Measurements from ENCODE around the gene GRK5. TPM values are rescaled to one million over a fixed set of nuclear protein-coding genes. Genes with fewer than 3 reads are reported as not detected.
A peak's percentile ranks its signal among the peaks of the same experiment; 100 is the strongest.

The GRK5 gene
- total RNA-seq, 6 experiments from 2014 or later: 5.9 to 11.5 (median 7.9) TPM

DNA sequence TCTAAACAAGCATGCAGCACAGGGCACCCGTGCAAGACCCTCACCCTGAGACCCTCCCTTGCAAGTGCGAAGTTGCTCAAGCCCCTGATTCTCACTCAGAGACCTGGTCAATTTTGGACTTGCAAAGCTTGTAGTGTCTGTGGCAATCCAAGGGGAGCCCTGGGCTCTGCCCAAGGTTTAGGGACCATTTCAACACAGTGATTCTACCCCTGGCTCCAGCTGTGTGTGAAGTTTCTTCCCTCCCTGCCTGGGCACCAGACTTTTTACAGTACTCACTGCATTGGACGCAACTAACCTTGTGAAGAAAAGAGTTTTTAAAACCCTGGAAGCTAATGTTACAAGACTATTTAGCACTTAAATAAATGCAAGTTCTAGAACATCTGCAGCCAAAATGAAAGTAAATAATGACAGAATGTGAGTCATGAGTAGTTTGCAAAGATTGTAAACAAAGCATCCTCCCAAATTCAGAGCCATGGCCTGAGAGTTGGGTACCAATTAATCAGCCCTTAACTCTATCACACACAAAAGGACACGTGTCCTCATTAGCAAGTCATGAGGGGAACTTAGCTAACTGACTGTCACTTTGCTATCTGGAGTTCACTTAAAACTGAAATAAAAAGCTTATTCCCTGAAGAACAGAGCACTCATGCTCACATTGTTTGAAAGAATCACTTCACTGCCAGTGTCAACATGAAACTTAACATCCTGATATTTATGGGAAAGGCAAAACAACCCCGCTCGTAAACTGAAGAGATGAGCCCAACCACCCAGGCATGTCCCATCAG is 287.1 kb downstream of the GRK5 start:
- no peaks in the 10 kb centered on the region for H3K36me3 ChIP-seq
- no peaks in the 10 kb centered on the region for H3K9me3 ChIP-seq
- WGBS (ENCODE audit: insufficient coverage, low coverage, low lambda C conversion rate, missing lambda C conversion rate): 74% methylated on average over 5 of the region's 6 CpGs
- TF ChIP-seq CTCF (IDR thresholded peaks at IDR 0.05) (no peak), POLR2A (IDR thresholded peaks at IDR 0.05) (no peak)
- ATAC-seq: peak in 1 of 4 donors; percentile 65
- H3K27me3 ChIP-seq: no peaks in the 10 kb centered on the region
- no peak overlapping the region for H3K27ac ChIP-seq
- H3K4me1 ChIP-seq: no peaks in the 10 kb centered on the region
- no peak overlapping the region for H3K4me3 ChIP-seq
- intact Hi-C loops (cut with DNase I): no loop called here
- no peak for DNase-seq

- DNase-seq: no peak
- WGBS (ENCODE audit: insufficient coverage, low coverage, low lambda C conversion rate, missing lambda C conversion rate): 79% methylated on average over 4 of the region's 5 CpGs
- Histone ChIP-seq H3K9me3 (no peaks in the 10 kb centered on the region), H3K4me1 (no peaks in the 10 kb centered on the region), H3K36me3 (no peaks in the 10 kb centered on the region), H3K27ac (no peak overlapping the region), H3K27me3 (no peaks in the 10 kb centered on the region), H3K4me3 (no peak overlapping the region)
- intact Hi-C loops (cut with DNase I): no loop called here
- TF ChIP-seq POLR2A (IDR thresholded peaks at IDR 0.05) (no peak), CTCF (IDR thresholded peaks at IDR 0.05) (no peak)
- no peak for ATAC-seq
Measured at GRCh38 chr10:119495021-119495505, 287.7 kb downstream of the GRK5 start.

DNA sequence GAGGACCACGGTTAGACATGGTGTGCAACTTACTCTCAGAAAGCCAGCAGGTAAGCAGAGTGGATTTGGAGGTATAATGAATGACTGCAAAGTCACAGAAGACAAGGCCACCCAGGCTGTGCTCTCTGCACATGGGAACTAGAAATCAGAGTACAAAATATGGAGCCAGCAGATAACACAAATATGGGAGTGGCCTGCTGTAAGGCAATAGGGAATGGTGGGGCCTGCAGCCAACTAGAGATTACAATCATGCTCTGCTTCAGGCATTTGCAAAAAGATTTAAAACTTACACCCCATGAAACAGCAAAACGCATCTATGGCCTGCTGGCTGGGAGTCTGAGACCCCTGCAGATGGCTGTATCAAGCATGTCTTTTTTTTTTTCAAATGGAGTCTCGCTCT is 288.2 kb downstream of the GRK5 start:
- TF ChIP-seq POLR2A (IDR thresholded peaks at IDR 0.05): no peak
- TF ChIP-seq CTCF (IDR thresholded peaks at IDR 0.05): no peak
- intact Hi-C loops (cut with DNase I): no loop called here
- H3K27me3 ChIP-seq: no peaks in the 10 kb centered on the region
- no peaks in the 10 kb centered on the region for H3K9me3 ChIP-seq
- DNase-seq: no peak
- no peak for ATAC-seq
- H3K4me1 ChIP-seq: no peaks in the 10 kb centered on the region
- WGBS (ENCODE audit: insufficient coverage, low coverage, low lambda C conversion rate, missing lambda C conversion rate): 92% methylated on average over 2 of the region's 3 CpGs
- H3K27ac ChIP-seq: no peak overlapping the region
- no peaks in the 10 kb centered on the region for H3K36me3 ChIP-seq
- no peak overlapping the region for H3K4me3 ChIP-seq

DNA sequence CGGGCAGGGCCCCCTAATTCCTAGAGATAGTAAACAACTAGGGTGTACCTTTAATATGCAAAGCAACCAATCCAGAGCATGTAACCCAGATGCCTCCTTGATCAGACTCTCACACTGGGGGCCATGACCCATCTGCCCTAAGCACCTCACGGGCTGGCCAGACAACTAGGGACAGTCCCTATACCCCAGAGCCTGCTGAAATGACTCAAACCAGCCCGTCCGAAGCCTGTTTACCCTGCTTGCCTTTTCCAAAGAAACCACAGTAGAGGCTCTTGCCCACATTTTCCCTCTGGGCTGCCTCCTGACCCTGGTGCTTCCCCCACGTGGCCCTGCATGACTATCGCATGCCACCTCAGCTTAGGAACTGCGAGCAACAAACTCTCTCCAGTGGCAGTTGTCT is 288.9 kb downstream of the GRK5 start:
- ATAC-seq: no peak
- intact Hi-C loops (cut with DNase I): no loop called here
- H3K36me3 ChIP-seq: no peaks in the 10 kb centered on the region
- no peaks in the 10 kb centered on the region for H3K9me3 ChIP-seq
- 79% methylated on average over 4 of the region's 7 CpGs for WGBS (ENCODE audit: insufficient coverage, low coverage, low lambda C conversion rate, missing lambda C conversion rate)
- no peaks in the 10 kb centered on the region for H3K27me3 ChIP-seq
- no peak overlapping the region for H3K4me3 ChIP-seq
- H3K4me1 ChIP-seq: no peaks in the 10 kb centered on the region
- H3K27ac ChIP-seq: no peak overlapping the region
- no peak for TF ChIP-seq CTCF (IDR thresholded peaks at IDR 0.05)
- no peak for TF ChIP-seq POLR2A (IDR thresholded peaks at IDR 0.05)
- no peak for DNase-seq

All from right lobe of liver (tissue), 6 donors.